Measurements from ENCODE around the gene AKAP3. TPM values are rescaled to one million over a fixed set of nuclear protein-coding genes. Genes with fewer than 3 reads are reported as not detected.

Gene AKAP3
- polyA plus RNA-seq, 1 donor (not counting 4 experiments of a cell fraction or from before 2014, with no cell fraction given), result 0.72 TPM

- H3K9me1 ChIP-seq (ENCODE audit: control insufficient read depth, extremely low read depth, insufficient read depth, low read length), result no peaks in the 10 kb centered on the region
- dilution Hi-C loops (cut with MboI; ENCODE audit: extremely low pct_ligation_motif_present, low sequenced_read_pairs), result no loop called here
- FAIRE-seq (no peak), DNase-seq (ENCODE audit: low read depth, low spot score) (no peak)
- no peak for TF ChIP-seq EZH2 (IDR thresholded peaks at IDR 0.05; ENCODE audit: low read length)
- TF ChIP-seq CTCF (optimal IDR thresholded peaks at IDR 0.05 in 1 of 3, IDR thresholded peaks at IDR 0.05 in 1 of 3, conservative IDR thresholded peaks at IDR 0.05 in 1 of 3; ENCODE audit: extremely low read depth in 1 of 3, insufficient read depth in 2 of 3, low read length in 3 of 3), result no peak
- H3K27me3 ChIP-seq (ENCODE audit: control insufficient read depth, extremely low read depth, insufficient read depth, low read length), result no peaks in the 10 kb centered on the region
- H3K9me3 ChIP-seq (ENCODE audit: control insufficient read depth, low read depth, low read length), result no peaks in the 10 kb centered on the region
- no peak overlapping the region for H2AFZ ChIP-seq (ENCODE audit: control insufficient read depth, low read length)
- no peak overlapping the region for H3K4me3 ChIP-seq (ENCODE audit: control insufficient read depth in 2 of 3, extremely low read depth in 1 of 3, insufficient read depth in 2 of 3, low read depth in 1 of 3, low read length in 3 of 3)
- no peak overlapping the region for H3K4me2 ChIP-seq (ENCODE audit: control insufficient read depth, extremely low read depth, insufficient read depth, low read depth, low read length)
- no peak overlapping the region for H3K27ac ChIP-seq (ENCODE audit: control insufficient read depth, insufficient read depth, low read length)
- H3K36me3 ChIP-seq (ENCODE audit: control insufficient read depth in 2 of 2, extremely low read depth in 1 of 2, insufficient read depth in 2 of 2, low read length in 2 of 2), result peaks cover 10 to 11% of the 10 kb centered on the region in 2 experiments
- H3K9ac ChIP-seq (ENCODE audit: control insufficient read depth, extremely low read depth, insufficient read depth, low read length), result no peak overlapping the region
- peaks cover 4% of the 10 kb centered on the region for H3K79me2 ChIP-seq (ENCODE audit: control insufficient read depth, insufficient read depth, low read length)
- no peaks in the 10 kb centered on the region for H4K20me1 ChIP-seq (ENCODE audit: control insufficient read depth, extremely low read depth, insufficient read depth, low read length)
- no peaks in the 10 kb centered on the region for H3K4me1 ChIP-seq (ENCODE audit: control insufficient read depth, extremely low read depth, insufficient read depth, low read length)
These were observed 38.4 kb downstream of the AKAP3 start for GRCh38 chr12:4610481-4610880.

DNA sequence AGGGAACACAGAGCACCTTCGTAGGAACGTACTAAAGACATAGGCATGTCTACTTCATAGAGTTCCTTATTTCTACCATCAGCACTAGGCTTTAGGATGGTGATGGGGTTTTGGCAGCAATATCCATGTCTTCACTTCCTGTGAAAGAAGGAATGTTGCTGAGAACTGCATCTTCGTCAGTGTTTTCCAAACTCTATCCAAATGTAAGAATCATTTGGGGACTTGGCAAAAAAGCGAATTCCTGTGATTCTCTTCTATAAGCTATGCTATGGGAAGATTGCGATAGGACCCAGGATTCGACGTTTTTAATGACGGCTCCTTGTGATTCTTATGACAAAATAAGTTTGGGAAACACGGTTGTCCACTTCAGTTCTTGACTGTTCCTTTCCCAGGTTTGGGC, 39.8 kb downstream of the AKAP3 start:
- H3K4me2 ChIP-seq (ENCODE audit: control insufficient read depth, extremely low read depth, insufficient read depth, low read depth, low read length), result no peak overlapping the region
- dilution Hi-C loops (cut with MboI; ENCODE audit: extremely low pct_ligation_motif_present, low sequenced_read_pairs), result no loop called here
- H3K4me1 ChIP-seq (ENCODE audit: control insufficient read depth, extremely low read depth, insufficient read depth, low read length), result no peaks in the 10 kb centered on the region
- FAIRE-seq (no peak), DNase-seq (ENCODE audit: low read depth, low spot score) (no peak)
- no peak overlapping the region for H3K27ac ChIP-seq (ENCODE audit: control insufficient read depth, insufficient read depth, low read length)
- peaks cover 7 to 11% of the 10 kb centered on the region in 2 experiments for H3K36me3 ChIP-seq (ENCODE audit: control insufficient read depth in 2 of 2, extremely low read depth in 1 of 2, insufficient read depth in 2 of 2, low read length in 2 of 2)
- no peak overlapping the region for H3K4me3 ChIP-seq (ENCODE audit: control insufficient read depth in 2 of 3, extremely low read depth in 1 of 3, insufficient read depth in 2 of 3, low read depth in 1 of 3, low read length in 3 of 3)
- H4K20me1 ChIP-seq (ENCODE audit: control insufficient read depth, extremely low read depth, insufficient read depth, low read length), result no peaks in the 10 kb centered on the region
- H3K9ac ChIP-seq (ENCODE audit: control insufficient read depth, extremely low read depth, insufficient read depth, low read length), result no peak overlapping the region
- peaks cover 10% of the 10 kb centered on the region for H3K79me2 ChIP-seq (ENCODE audit: control insufficient read depth, insufficient read depth, low read length)
- no peak for TF ChIP-seq EZH2 (IDR thresholded peaks at IDR 0.05; ENCODE audit: low read length)
- no peak for TF ChIP-seq CTCF (optimal IDR thresholded peaks at IDR 0.05 in 1 of 3, IDR thresholded peaks at IDR 0.05 in 1 of 3, conservative IDR thresholded peaks at IDR 0.05 in 1 of 3; ENCODE audit: extremely low read depth in 1 of 3, insufficient read depth in 2 of 3, low read length in 3 of 3)
- H3K27me3 ChIP-seq (ENCODE audit: control insufficient read depth, extremely low read depth, insufficient read depth, low read length), result no peaks in the 10 kb centered on the region
- no peaks in the 10 kb centered on the region for H3K9me3 ChIP-seq (ENCODE audit: control insufficient read depth, low read depth, low read length)
- no peak overlapping the region for H2AFZ ChIP-seq (ENCODE audit: control insufficient read depth, low read length)
- no peaks in the 10 kb centered on the region for H3K9me1 ChIP-seq (ENCODE audit: control insufficient read depth, extremely low read depth, insufficient read depth, low read length)

Measured in keratinocyte (primary cell).